GM12865 (cell line): ENCODE results near the gene IDH1.

Experiments
- DNase-seq: peaks from one replicate; pipeline ENCODE4 v3.0.0; 2010; ENCODE audit warnings: low read depth
- H3K4me3 ChIP-seq: 2 replicates; pipeline ENCODE4 v1.5.1; 2011; ENCODE audit warnings: mild to moderate bottlenecking, low read depth, low read length, control low read depth
- CTCF ChIP-seq: IDR thresholded peaks from 2 replicates; pipeline ENCODE4 v1.5.1; 2011; ENCODE audit warnings: low read length, control low read depth, low read depth, inconsistent platforms; ENCODE audit not compliant: insufficient read depth; ENCODE audit errors: missing control alignments

IDH1 gene

DNA sequence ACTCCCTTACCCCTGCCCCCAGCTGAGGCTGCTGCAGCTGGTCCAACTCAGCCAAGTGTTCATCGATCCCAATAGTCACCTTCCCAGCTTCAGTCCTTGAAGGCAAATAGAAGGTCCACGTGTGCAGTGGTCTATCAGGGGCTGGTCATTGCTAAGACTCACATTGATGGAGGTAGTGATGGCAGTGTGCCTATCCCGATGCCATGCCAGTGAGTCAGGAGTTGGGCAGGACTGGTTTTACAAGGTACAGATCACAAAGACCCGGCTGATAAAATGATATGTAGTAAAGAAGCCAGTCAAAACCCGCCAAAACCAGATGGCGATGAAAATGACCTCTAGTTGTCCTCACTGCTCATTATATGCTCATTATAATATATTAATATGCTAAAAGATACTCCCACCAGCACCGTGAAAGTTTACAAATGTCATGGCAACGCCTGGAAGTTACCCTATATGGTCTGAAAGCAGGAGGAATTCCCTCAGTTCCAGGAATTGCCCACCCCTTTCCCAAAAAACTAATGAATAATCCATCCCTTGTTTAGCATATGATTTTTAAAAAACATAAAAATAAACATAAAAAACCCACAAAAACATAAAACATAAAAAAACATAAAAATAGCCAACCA, 62.1 kb downstream of the IDH1 start:
- no peak overlapping the region for H3K4me3 ChIP-seq
- TF ChIP-seq CTCF, result no peak
- DNase-seq, result no peak

DNA sequence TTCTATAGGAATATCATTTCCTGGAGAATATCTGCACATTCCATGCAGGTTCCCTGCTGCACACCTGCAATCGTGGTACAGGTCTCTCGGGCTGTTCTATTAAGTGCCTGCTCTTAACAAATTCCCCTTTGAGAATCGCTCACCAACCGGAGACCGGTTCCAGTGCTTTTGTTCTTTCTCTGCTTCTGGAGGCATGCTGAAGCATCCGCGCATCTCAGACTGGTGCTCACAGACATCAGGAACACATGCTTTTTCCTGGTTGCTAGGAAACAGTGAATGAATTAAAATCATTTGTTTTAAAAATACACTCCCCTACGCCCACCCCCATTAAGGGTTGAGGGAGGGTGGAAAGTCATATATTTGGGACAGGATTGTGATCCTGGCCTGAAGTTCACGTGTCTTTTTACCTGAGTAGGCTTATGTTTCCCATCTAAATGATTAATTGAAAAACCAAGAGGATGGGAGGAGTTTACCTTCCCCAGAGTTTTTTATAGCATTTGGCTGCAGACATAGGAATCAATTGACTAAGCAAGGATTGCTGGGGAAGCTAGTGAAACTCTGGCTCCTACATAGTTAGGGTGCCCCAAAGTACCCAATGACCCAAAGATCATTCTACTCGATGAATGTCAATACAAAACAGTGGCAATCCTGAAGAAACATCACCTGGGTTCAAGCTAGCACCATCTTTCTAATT, 64.9 kb downstream of the IDH1 start, which contains the start of gene C2orf80:
TSS of gene C2orf80 (minus strand) at position 221 of the 694 bp plus-strand sequence. CDS start 3,044 bp downstream, outside the sequence.
- no peak within 1 kb of the TSS for H3K4me3 ChIP-seq
- DNase-seq, result no peak
- no peak for TF ChIP-seq CTCF

- no peak for TF ChIP-seq CTCF
- no peak for DNase-seq
- no peak overlapping the region for H3K4me3 ChIP-seq
These were observed 65.6 kb downstream of the IDH1 start for GRCh38 chr2:208189069-208189809.

DNA sequence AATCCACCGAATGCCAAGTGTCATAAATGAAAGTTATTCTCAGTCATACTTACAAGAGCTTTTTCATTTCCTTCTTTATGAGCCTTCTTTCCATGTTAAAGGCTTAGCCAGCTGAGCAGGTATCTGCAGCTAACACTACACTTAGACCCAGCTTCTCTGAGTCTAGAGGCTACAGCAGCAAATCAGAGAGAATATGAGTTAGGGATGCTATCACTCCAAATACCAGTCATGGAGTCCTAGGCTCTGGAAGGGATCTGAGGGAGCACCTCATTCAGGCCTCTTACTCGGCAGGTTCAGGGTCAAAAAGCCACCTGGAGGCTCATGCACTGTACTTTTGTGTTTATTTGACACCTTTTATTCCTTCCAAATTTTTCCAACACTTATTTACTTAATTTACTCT, 68.0 kb downstream of the IDH1 start:
- TF ChIP-seq CTCF, result no peak
- no peak overlapping the region for H3K4me3 ChIP-seq
- DNase-seq, result no peak

DNA sequence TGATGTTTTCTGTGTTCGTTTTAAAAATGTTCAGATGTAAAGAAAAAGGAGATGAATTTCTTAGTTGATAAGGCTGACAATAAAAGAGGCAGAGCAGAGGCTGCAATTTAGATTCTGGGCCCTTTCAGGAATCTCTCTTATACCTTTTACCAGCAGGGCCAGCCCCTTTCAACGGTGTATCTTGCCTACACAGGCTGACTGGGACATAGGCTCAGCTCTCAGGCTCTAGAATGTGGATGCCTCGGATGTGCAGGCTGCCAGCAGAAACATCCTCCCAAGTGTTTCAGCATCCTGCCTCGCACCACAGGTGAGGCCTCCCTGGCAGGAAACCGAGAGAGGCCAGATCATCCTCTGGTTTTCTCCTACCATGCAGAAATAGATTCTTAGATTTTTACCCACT, 68.4 kb downstream of the IDH1 start:
- H3K4me3 ChIP-seq, result no peak overlapping the region
- no peak for DNase-seq
- no peak for TF ChIP-seq CTCF
